Right kidney (tissue), 1 donor: ENCODE measurements around the gene AHRR.
"Not testable (repeated sequence)": the region's sequence is repeated elsewhere in the genome, so short reads cannot be mapped to it uniquely, and the experiment has no call there.

Source experiments
- DNase-seq: peaks from one replicate; pipeline ENCODE4 v3.0.0-alpha.2; 2016

AHRR gene

GRCh38 chr5:475704-476101 is 154.2 kb downstream of the AHRR start:
- DNase-seq, result no peak

DNA sequence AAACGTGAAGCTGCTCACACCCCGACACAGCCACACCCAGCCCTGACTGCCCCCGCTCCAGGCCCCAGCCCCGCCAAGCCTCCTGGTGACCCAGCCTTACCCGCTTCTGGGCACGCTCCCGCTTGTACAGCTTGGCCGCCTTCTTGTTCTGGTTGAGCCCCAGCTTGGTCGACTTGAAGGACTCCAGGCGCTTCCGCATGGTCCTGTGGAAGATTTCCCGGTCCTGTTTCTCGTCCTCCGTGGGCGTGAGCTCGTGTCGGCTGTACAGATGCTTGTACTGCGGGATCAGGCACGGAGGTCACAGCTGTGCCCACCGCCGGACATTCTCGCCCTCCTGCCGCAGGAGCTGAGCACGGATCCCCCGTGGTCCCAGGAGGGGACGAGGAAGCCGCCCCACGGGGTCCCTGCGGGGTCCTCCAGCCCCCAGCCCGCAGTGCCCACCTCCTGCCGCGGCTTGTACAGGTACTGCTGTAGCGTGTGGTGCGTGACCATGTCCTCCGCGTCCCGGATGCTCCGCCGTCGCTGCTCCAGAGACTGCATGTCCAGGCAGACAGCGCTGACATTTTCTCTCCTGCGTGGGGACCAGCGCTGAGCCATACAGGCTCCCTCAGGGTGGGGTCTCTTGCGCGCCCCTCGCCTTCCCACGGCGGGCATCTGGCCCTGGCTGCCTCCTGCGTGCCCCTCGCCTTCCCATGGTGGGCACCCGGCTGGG is 154.7 kb downstream of the AHRR start:
- no peak for DNase-seq

- DNase-seq, result no peak
Observed at GRCh38 chr5:476814-477175, 155.3 kb downstream of the AHRR start.

DNA sequence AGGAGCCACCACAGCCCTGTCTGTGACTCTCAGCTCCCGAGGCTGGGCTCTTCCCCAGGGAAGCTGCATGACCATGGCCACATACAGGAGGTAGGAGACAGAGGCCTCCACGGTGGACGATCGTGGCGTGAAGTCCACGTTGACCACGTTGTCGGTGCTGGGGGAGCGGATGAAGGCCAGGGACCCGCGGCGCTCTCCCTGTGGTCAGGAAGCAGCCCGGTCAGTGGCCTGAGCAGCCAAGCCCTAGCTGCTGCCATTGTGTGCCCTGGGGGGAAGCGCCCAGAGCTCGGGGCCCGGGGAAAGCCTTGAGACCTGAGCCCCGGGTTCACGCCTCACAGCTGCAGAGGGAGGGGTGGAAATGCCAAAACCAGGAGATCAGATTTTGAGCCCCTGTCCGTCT is 155.7 kb downstream of the AHRR start:
- DNase-seq, result no peak

DNA sequence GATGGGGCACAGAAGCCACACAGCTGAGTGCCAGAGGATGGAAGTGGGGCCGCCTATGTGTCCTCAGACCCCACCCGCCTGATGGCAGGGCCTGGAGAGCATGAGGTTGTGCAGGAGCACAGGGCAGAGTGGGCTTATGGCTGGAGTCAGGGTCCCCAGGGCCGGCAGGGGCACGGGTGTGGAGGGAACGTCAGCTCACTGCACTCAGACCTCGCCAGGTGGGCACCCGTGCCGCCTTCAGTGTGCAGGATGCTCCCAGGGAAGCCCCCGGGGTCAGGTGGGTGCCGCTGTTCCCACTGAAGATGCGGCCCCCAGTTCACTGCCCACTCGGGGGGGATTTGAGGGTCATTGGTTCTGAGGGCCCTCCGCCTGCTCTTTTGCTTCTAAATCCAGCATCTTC is 156.4 kb downstream of the AHRR start:
- no peak for DNase-seq

- no peak for DNase-seq
Observed at GRCh38 chr5:478369-478981, 157.0 kb downstream of the AHRR start.

DNA sequence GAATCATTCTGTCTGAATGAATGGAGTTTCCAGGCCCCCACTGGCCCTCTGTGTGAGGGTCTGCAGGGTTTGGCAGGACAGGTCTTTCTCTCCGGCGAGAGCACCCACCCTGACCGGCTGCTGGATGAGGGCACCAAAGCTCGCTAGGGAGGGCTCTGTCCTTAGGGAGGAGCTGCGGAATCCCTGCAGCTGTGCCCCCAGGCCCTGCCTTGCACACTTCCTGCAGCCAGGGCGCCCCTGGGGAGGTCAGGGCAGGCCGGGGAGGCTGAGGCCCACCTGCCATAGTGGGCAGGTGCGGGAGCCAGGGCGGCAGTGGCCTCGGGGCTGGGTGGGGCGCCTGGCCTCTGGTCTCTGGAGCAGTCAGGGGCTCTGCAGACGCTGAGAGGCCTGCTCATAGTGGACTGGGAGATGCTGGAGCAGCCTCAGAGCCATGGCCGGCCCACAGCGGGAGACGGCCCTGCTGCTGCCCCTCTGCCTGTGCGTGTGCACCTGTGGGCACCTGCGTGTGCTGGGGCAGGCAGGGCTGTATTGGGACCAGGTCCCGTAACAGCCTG is 157.5 kb downstream of the AHRR start:
- no peak for DNase-seq

DNA sequence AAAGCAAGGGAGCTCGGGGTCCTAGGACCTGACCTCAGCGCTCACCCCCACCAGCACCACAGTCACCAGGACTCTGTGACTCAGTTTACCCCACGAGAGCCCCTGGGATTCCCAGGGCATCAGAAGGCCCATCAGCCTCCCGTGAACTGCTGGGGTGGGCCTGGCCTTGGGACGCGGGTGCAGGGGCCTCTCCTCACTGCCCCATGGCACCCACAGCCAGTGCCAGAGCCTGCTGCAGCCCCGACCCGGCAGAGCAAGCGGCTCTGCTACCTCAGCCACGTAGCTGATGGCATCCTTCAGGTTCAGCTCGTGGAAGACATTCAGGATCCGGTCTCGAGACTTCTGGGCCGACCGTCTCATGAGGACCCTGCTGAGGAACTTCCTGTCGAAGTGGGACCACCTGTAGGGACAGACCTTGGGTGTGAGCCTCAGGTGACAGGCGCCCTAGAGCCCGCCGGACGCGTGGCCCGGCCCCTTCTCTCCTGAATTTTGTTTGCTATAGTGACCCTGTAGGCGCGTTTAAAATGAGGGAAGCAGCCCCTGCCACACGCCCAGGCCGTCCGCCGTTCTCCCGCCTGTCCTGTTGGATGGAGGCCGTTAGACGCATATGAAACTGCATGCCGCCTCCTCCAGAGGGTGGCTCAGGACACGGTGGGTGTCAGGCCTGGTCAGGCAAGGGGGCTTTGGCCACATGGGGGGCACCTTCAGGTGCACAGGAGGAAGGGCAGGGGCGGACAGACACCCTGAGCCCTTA is 158.2 kb downstream of the AHRR start:
- DNase-seq, result no peak

GRCh38 chr5:481347-481746 is 159.8 kb downstream of the AHRR start:
- no peak for DNase-seq

DNA sequence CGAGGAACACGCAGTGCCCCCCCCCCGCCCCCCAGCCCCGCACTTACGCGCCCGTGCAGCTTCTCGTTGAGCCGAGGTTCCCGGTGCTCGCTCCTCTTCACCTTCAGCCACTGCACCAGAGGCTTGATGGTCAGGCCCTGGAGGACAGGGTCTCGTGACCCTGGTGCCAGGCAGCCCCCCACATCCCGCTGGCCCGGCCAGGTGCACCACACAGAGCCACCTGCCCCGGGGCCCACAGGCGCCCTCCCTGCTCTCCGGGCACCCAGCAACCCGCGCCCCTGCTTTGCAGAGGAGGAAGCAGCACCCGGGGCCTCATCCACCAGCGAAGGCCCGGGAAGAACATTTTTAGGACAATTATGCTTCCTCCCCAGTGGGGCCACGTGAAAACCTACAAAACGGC is 160.5 kb downstream of the AHRR start:
- no peak for DNase-seq

- DNase-seq, result no peak
Observed at GRCh38 chr5:482506-482905, 161.0 kb downstream of the AHRR start.

GRCh38 chr5:483011-483410 is 161.5 kb downstream of the AHRR start:
- DNase-seq, result no peak

GRCh38 chr5:483434-484140 is 162.1 kb downstream of the AHRR start:
- no peak for DNase-seq

DNA sequence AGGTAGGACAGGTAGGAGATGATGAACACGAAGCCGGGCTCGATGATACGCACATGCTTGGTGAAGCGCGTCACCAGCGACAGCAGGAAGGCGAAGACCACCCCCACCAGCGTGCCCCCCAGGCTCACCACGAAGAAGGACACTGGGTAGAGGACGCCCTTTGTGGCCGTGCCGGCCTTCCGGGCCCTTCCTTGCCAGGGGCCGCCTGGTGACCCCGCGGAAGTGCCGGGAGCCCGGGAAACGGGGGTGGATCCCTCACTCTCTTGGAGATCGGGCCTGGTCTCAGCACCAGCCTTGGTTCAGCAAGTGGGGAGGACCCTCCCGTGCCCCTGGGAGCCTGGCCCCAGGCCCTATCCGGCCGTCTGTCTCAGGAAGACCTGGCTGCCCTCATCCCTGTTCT is 163.0 kb downstream of the AHRR start:
- no peak for DNase-seq

DNA sequence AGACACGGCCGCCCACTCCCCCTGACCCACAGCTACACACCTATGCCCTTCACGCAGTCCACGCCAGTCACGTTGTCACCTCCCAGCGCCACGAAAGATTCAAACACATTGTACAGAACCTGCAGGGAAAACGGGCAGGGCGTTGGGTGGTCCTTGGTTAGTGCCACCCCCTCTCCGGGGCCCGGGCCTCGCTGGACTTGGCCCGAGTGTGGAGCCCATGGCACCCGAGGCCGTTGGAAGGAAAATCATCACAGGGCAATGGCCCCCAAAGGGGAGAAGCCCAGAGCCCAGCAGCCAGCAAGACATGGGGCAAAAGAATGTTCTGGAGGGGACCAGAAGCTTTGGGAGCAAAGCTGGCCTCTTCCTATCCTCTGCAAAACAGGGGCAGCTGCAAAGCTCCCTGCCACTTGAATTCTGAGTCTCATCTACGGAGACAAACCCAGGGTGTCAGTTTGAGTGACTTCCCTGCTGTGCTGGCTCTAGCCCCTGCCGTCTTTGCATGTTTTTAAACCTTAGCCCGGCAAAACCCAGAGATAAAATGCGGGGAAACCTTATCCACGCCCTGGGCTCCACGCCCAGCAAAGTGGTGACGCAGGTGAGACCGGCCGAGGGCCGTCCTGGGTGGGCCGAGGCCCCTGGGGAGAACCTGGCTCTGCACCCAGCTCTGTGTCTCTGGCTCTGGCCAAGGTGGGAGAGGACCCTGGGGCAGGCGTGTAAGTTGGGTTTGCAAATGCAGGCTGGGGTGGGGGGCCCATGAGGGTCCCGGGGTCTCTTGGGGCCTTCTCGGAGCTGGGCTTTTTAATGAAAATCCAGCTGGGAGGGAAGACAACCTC is 163.8 kb downstream of the AHRR start:
- DNase-seq, result no peak

- no peak for DNase-seq
Observed at GRCh38 chr5:485946-486491, 164.5 kb downstream of the AHRR start.

GRCh38 chr5:486597-486996 is 165.1 kb downstream of the AHRR start:
- DNase-seq, result not testable (repeated sequence)
